Measurements from ENCODE around the gene LARP6. TPM values are rescaled to one million over a fixed set of nuclear protein-coding genes. Genes with fewer than 3 reads are reported as not detected.

Gene LARP6
- total RNA-seq, 1 donor: 68.1 TPM

DNA sequence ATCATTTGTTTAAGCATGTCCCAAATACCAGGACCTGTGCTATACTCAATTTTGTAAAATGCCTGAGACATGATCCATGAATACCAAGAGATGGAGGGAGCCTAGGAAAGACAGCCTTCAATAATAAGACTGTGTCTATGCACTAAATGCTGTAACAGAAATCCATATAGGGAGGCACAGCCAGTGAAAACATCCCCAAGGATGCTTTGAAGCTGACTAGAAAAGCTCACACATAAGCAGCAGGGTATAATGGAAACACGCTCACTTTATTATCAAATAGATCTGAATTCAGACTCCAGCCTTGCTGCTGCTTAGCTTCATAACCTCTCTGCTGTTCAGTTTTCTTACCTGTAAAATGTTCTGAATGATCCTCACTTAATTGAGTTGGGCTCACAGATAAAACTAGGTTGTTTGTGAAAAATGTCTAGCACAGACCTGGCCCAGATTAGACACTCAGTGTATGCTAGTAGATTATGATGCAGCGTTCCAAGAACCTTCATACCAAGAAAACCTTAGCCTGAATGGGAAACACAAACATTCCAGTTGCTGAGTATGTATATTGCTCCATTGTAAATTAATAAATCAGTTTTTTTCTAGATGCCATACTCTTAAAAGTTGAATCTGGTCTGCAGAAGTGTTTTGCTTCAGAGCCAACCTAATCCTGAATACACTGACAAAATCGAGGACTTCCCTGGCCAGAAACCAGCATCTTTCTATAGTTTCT lies 3.8 kb upstream of the LARP6 start:
- TF ChIP-seq, protein P1, sequence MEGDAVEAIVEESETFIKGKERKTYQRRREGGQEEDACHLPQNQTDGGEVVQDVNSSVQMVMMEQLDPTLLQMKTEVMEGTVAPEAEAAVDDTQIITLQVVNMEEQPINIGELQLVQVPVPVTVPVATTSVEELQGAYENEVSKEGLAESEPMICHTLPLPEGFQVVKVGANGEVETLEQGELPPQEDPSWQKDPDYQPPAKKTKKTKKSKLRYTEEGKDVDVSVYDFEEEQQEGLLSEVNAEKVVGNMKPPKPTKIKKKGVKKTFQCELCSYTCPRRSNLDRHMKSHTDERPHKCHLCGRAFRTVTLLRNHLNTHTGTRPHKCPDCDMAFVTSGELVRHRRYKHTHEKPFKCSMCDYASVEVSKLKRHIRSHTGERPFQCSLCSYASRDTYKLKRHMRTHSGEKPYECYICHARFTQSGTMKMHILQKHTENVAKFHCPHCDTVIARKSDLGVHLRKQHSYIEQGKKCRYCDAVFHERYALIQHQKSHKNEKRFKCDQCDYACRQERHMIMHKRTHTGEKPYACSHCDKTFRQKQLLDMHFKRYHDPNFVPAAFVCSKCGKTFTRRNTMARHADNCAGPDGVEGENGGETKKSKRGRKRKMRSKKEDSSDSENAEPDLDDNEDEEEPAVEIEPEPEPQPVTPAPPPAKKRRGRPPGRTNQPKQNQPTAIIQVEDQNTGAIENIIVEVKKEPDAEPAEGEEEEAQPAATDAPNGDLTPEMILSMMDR (IDR thresholded peaks at IDR 0.05; ENCODE audit: insufficient read depth, low read length): no peak
- no peak overlapping the region for H3K4me3 ChIP-seq (ENCODE audit: low read depth, low read length)
- DNase-seq (ENCODE audit: low read depth): peak; percentile 70

DNA sequence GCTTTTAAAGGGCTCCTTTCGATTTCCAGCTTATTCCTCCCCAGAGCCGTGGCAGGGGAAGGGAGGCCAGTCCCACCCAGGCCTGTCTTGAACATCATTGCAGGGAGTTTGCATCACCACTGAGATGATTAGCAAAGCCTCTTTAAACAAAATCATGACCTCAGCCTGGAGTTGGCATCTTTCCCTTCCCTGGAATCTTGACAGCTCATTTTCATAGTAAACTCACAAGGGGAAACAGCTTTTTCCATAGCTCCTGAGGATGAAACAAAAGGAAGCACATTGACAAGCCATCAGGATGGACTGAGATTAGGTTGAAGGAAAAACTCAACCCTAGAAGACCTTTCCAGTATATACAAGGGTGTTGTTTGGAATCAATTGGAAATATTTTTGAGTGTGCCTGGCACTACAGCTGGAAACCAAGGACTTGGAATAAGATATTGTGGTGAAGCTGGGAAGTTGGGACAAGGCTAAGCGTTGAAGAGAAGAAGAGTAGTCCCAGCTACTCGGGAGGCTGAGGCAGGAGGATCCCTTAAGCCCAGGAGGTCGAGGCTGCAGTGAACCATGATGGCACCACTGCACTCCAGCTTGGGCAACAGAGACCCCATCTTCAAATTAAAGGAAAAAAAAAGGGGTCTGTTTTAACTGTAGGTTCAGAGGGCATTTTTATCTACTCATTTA lies 3.1 kb upstream of the LARP6 start:
- TF ChIP-seq, protein P1 (IDR thresholded peaks at IDR 0.05; ENCODE audit: insufficient read depth, low read length): no peak
- DNase-seq (ENCODE audit: low read depth): peak; percentile 100
- H3K4me3 ChIP-seq (ENCODE audit: low read depth, low read length): no peak overlapping the region

DNA sequence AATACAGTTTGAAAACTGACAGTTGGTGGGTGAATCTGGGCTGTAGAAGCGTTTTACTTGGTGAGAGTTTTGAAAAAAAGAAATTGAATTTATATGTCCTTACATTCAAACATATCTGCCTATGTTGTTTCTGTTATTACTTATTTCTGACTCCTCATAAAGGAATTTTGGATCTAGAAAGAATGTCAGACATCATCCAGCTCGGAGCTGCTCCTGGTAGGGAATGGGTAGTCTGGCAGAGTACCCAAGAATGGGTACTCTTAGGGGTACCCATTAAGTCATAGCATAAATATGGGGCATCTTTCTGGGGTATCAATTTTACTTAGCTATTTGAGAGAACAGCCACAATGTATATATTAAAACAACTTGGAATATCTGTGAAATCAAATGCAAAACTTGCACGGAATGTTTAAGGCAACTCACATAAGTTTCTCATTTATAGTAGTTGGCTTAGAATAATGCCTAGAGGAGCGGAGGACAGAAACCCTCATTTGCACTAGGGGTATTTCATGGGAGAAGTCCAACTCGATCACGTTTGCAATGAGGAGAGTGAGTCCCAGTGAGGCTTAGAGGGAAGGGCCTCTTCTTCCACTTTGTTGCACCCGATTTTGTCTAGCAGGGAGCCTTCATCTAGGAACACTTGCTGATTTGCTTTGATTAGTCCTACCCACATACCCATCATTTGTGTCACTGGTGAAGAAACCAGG lies 2.4 kb upstream of the LARP6 start:
- DNase-seq (ENCODE audit: low read depth): peak; percentile 73
- TF ChIP-seq, protein P1 (IDR thresholded peaks at IDR 0.05; ENCODE audit: insufficient read depth, low read length): no peak
- H3K4me3 ChIP-seq (ENCODE audit: low read depth, low read length): peak overlapping the region; percentile 48

DNA sequence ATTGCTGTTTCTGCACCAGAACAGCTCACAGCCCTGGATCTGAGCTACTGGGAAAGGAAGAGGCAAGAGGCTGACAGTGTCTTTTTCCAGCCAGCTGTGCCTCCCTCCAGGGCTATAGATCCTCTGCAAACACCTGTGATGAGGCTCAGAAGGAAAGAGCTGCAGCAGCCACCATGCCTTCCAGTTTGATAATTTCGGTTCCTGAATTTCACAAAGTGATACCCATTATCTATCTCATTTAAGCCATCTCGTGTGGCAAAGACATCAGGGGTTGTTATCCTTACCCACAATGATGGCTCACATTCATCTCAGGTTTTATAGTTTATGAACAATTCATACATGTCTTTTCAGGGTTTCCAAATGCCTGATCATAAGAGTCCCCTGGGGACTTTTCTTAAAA lies 1.8 kb upstream of the LARP6 start:
- H3K4me3 ChIP-seq (ENCODE audit: low read depth, low read length): no peak overlapping the region
- TF ChIP-seq, protein P1 (IDR thresholded peaks at IDR 0.05; ENCODE audit: insufficient read depth, low read length): no peak
- DNase-seq (ENCODE audit: low read depth): no peak

DNA sequence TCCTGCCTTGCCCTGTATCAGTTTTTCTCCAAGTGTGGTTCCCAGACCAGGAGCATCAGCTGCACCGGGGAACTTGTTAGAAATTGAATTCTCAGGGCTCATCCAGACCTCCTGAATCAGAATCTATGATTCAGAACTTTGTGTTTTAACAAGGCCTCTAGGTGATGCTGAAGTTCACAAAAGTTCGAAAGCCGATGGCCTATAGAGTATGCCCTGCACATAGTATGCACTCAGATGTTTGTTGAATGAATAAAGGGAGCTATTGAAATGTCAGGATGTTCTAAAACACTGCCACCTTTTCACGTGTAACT lies 664 bp upstream of the LARP6 start:
- TF ChIP-seq, protein P1 (IDR thresholded peaks at IDR 0.05; ENCODE audit: insufficient read depth, low read length): peak; percentile 41
- H3K4me3 ChIP-seq (ENCODE audit: low read depth, low read length): peak overlapping the region; percentile 96
- peak; percentile 72 for DNase-seq (ENCODE audit: low read depth)

DNA sequence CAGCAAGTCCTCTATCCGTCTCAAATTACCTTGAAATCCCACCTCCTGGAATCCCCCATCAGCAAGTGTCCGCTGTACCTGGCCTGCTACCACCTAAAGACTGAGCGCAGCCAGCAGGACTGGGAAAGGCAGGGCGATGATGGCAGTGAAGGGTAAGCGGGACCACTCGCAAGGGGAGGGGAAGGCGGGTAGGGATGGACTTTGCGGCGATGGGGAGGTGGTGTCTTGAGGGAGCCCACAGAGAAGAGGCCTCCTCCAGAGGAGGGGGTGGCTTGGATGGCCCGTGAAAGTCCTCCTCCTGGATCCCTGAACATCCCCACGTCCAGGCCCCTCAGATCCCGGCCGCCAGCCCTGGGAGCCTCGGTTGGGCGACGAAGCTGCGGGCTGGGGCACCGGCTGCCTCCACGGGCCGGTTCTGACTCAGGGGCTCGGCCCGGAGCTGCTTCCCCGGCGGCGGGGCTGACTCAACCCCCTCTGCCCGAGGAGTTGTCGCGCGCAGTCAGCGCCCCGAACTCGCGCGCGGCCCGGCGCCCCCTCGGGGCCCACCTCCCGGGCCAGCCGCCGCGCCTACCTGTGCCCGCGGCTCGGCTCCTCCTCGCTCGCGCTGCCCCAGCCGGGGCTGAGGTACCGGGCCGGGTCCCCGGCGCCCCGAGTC lies 512 bp downstream of the LARP6 start:
- peak; percentile 83 for DNase-seq (ENCODE audit: low read depth)
- H3K4me3 ChIP-seq (ENCODE audit: low read depth, low read length): peak overlapping the region; percentile 96
- TF ChIP-seq, protein P1 (IDR thresholded peaks at IDR 0.05; ENCODE audit: insufficient read depth, low read length): no peak

Measured in fibroblast of the aortic adventitia (primary cell).